ENCODE measurements around the gene MUC22.
"Not testable (repeated sequence)": the region's sequence is repeated elsewhere in the genome, so short reads cannot be mapped to it uniquely, and the experiment has no call there.

MUC22 gene

DNA sequence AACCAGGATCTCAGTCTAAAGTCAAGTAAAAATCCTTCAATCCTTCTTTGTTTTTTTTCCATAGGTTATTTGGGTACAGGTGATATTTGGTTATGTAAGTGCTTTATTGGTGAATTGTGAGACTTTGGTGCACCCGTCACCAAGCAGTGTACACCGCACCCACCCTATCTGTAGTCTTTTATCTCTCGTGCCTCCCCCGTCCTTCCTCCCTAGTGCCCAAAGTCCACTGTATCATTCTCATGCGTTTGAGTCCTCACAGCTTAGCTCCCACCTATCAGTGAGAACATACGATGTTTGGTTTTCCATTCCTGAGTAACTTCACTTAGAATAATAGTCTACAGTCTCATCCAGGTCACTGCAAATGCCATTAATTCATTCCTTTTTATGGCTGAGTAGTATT lies 879 bp downstream of the MUC22 start:
- H3K27ac ChIP-seq, result no peak overlapping the region
- no peak for TF ChIP-seq ZFX (IDR thresholded peaks at IDR 0.05)
- TF ChIP-seq, protein P1, sequence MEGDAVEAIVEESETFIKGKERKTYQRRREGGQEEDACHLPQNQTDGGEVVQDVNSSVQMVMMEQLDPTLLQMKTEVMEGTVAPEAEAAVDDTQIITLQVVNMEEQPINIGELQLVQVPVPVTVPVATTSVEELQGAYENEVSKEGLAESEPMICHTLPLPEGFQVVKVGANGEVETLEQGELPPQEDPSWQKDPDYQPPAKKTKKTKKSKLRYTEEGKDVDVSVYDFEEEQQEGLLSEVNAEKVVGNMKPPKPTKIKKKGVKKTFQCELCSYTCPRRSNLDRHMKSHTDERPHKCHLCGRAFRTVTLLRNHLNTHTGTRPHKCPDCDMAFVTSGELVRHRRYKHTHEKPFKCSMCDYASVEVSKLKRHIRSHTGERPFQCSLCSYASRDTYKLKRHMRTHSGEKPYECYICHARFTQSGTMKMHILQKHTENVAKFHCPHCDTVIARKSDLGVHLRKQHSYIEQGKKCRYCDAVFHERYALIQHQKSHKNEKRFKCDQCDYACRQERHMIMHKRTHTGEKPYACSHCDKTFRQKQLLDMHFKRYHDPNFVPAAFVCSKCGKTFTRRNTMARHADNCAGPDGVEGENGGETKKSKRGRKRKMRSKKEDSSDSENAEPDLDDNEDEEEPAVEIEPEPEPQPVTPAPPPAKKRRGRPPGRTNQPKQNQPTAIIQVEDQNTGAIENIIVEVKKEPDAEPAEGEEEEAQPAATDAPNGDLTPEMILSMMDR (conservative IDR thresholded peaks at IDR 0.05), result no peak

DNA sequence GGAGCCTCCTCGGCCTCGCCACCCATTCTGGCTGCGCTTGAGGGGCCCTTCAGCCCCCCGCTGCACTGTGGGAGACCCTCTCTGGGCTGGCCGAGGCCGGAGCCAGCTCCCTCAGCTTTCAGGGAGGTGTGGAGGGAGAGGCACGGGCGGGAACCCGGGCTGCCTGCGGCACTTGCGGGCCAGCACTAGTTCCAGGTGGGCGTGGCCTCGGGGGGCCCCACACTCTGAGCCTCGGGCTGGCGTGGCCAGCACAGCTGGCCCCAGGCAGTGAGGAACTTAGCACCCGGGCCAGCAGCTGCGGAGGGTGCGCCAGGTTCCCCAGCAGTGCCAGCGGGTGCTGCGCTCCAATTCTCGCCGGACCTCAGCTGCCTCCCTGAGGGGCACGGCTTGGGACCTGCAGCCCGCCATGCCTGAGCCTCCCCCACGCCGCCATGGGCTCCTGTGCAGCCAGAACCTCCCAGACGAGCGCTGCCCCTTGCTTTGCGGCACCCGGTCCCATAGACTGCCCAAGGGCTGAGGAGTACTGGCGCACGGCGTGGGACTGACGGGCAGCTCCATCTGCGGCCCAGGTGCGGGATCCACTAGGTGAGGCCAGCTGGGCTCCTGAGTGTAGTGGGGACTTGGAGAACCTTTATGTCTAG lies 6.5 kb downstream of the MUC22 start:
- TF ChIP-seq, protein P1 (conservative IDR thresholded peaks at IDR 0.05), result no peak
- no peak overlapping the region for H3K27ac ChIP-seq

DNA sequence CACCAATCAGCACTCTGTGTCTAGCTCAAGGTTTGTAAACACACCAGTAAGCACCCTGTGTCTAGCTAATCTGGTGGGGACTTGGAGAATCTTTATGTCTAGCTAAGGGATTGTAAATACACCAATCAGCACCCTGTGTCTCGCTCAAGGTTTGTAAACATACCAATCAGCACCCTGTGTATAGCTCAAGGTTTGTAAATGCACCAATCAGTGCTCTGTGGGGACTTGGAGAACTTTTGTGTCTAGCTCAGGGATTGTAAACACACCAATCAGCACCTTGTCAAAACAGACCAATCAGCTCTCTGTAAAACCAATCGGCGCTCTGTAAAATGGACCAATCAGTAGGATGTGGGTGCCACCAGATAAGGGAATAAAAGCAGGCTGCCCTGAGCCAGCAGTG lies 7.2 kb downstream of the MUC22 start:
- not testable (repeated sequence) for H3K27ac ChIP-seq

DNA sequence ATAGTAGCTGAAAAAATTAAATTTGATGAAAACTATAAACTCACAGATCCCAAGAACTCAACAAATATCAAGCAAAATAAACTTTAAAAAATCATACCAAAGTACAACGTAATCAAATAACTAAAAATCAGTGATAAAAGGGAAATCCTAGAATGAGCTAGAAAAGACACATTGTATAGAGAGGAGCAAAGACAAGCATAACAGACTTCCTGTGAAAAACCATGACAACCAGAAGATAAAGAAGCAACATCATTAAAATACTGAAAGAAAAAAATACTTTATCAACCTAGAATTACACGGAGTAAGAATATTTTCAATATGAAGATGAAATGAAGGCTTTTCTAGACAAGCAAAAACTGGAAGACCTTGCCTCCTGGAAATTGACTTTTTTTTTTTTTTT lies 9.8 kb downstream of the MUC22 start:
- TF ChIP-seq, protein P1 (conservative IDR thresholded peaks at IDR 0.05), result no peak
- no peak for TF ChIP-seq ZFX (IDR thresholded peaks at IDR 0.05)
- H3K27ac ChIP-seq, result peak overlapping the region; percentile 49; the same call in 1 of the 2 replicates

DNA sequence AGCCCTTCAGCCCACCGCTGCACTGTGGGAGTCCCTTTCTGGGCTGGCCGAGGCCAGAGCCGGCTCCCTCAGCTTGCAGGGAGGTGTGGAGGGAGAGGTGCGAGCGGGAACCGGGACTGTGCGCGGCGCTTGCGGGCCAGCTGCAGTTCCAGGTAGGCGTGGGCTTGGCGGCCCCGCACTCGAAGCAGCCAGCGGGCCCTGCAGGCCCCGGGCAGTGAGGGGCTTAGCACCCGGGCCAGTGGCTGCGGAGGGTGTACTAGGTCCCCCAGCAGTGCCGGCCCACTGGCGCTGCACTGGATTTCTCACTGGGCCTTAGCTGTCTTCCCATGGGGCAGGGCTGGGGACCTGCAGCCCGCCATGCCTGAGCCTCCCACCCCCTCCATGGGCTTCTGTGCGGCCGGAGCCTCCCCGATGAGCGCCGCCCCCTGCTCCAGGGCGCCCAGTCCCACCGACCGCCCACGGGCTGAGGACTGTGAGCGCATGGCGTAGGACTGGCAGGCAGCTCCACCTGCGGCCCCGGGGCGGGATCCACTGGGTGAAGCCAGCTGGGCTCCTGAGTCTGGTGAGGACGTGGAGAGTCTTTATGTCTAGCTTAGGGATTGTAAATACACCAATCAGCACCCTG lies 10.5 kb downstream of the MUC22 start:
- H3K27ac ChIP-seq, result peak overlapping the region; percentile 49; the same call in 1 of the 2 replicates

DNA sequence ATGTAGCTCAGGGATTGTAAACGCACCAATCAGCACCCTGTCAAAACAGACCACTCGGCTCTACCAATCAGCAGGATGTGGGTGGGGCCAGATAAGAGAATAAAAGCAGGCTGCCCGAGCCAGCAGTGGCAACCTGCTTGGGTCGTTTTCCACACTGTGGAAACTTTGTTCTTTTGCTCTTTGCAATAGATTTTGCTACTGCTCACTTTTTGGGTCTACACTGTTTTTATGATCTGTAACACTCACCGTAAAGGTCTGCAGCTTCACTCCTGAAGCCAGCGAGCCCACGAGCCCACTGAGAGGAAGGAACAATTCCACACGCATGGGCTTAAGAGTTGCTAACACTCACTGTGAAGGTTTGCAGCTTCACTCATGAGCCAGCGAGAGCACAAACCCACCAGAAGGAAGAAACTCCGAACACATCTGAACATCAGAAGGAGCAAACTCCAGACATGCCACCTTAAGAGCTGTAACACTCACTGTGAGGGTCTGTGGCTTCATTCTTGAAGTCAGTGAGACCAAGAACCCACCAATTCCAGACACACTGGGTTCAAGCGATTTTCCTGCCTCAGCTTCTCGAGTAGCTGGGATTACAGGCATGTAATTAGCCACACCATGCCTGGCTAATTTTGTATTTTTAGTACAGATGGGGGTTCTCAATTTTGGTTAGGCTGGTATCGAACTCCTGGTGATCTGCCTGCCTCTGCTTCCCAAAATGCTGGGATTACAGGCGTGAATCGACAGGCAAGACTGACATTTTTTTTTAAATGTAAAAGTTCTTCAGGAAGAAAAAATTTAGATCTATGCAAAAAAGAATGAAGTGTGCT lies 11.6 kb downstream of the MUC22 start:
- not testable (repeated sequence) for H3K27ac ChIP-seq

DNA sequence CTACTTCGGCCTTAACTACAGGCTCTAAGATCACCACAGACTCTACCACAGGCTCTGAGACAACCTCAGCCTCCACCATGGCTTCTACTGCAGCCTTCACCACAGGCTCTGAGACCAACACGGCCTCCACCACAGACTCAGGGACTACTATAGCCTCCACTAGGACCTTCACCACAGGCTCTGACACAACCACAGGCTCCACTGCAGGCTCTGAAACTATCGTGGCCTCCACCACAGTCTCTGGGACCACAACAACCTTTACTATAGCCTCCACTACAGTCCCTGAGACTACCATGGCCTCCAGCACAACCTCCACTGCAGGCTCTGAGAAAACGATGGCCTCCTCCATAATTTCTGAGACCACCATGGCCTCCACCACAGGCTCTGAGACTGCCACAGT lies 15.3 kb downstream of the MUC22 start:
- no peak overlapping the region for H3K27ac ChIP-seq
- no peak for TF ChIP-seq ZFX (IDR thresholded peaks at IDR 0.05)
- TF ChIP-seq, protein P1 (conservative IDR thresholded peaks at IDR 0.05), result no peak

DNA sequence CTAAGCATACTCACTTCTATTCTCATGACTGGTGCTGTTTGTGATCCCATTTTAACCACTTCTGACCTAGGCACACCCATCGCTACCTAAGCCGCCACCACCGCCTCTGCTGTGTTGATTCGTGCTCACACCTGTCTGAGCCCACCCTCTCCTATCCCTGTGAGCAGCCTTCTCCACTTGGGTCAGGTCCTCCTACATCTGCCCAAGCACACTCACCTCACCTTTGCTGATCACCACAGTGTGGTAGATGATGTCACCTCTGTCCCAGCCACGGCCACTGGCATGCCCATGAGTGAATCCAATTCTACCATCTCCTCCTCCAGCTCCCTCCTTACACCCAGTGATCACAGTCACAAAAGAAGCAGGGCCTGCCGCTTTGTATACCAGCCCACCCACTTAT lies 20.8 kb downstream of the MUC22 start:
- H3K27ac ChIP-seq, result no peak overlapping the region
- TF ChIP-seq, protein P1 (conservative IDR thresholded peaks at IDR 0.05), result no peak
- TF ChIP-seq ZFX (IDR thresholded peaks at IDR 0.05), result no peak

DNA sequence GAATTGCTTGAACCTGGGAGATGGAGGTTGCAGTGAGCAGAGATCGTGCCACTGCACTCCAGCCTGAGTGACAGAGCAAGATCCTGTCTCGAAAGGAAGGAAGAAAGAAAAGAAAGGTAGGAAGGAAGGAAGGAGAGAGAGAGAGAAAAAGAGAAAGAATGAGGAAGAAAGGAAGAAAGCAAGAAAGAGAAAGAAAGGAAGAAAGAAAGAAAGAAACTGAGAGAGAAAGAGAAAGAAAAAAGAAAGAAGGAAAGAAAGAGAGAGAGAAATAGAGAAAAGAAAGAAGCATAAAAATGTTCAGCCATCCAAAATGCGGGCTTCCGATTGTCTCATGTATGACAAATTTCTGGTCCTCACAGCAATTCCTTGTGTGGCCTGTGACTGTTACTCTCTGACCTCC lies 22.8 kb downstream of the MUC22 start:
- H3K27ac ChIP-seq, result no peak overlapping the region
- TF ChIP-seq, protein P1 (conservative IDR thresholded peaks at IDR 0.05), result no peak
- no peak for TF ChIP-seq ZFX (IDR thresholded peaks at IDR 0.05)

Measured in C4-2B (cell line).